DOHH2 (cell line): Measurements from ENCODE around the gene TMEM171.

Experiments used
- H3F3A ChIP-seq: fragments of 200-600 bp; sonication (generic), shearing (Covaris generic); 2 replicates; pipeline ENCODE4 v1.6.0; 2016; ENCODE audit warnings: antibody characterized with exemption, mild to moderate bottlenecking; ENCODE audit not compliant: control insufficient read depth, insufficient read depth
- H3K27ac ChIP-seq: fragments of 200-600 bp; sonication (generic); 2 replicates; pipeline ENCODE4 v1.5.1; 2014; ENCODE audit warnings: low read depth, mild to moderate bottlenecking, low read length, moderate library complexity
- H3K27me3 ChIP-seq: fragments of 200-600 bp; sonication (generic); 2 replicates; pipeline ENCODE4 v1.6.1; 2014; ENCODE audit warnings: mild to moderate bottlenecking, low read length, mixed read lengths; ENCODE audit not compliant: control insufficient read depth
- H3K36me3 ChIP-seq: fragments of 200-600 bp; sonication (generic); 2 replicates; pipeline ENCODE4 v1.6.1; 2014; ENCODE audit warnings: mild to moderate bottlenecking, low read length, moderate library complexity, mixed read lengths; ENCODE audit not compliant: control insufficient read depth
- H3K4me1 ChIP-seq: fragments of 200-600 bp; sonication (generic); 2 replicates; pipeline ENCODE4 v1.6.1; 2014; ENCODE audit warnings: mild to moderate bottlenecking, low read length, mixed read lengths; ENCODE audit not compliant: control insufficient read depth
- H3K4me2 ChIP-seq: fragments of 200-600 bp; sonication (generic); 2 replicates; pipeline ENCODE4 v1.6.0; 2014; ENCODE audit warnings: mild to moderate bottlenecking, low read length, moderate library complexity
- H3K4me3 ChIP-seq: fragments of 200-600 bp; sonication (generic); 2 replicates; pipeline ENCODE4 v1.5.1; 2014; ENCODE audit warnings: mild to moderate bottlenecking, low read length, mixed read lengths
- H3K79me2 ChIP-seq: fragments of 200-600 bp; sonication (generic); 2 replicates; pipeline ENCODE4 v1.6.1; 2014; ENCODE audit warnings: mild to moderate bottlenecking, low read length, mixed read lengths; ENCODE audit not compliant: control insufficient read depth
- H3K9me2 ChIP-seq: fragments of 200-600 bp; sonication (generic); replicated peaks from 2 replicates; pipeline ENCODE4 v1.6.1; 2014; ENCODE audit warnings: mild to moderate bottlenecking, low read length, mixed read lengths; ENCODE audit not compliant: control insufficient read depth
- H3K9me3 ChIP-seq: fragments of 200-600 bp; sonication (generic); 2 replicates; pipeline ENCODE4 v1.6.1; 2014; ENCODE audit warnings: antibody characterized with exemption, low read length, mixed read lengths; ENCODE audit not compliant: control insufficient read depth, insufficient read depth
- H4K20me1 ChIP-seq: fragments of 200-600 bp; sonication (generic); 2 replicates; pipeline ENCODE4 v1.6.0; 2014; ENCODE audit warnings: low read depth, mild to moderate bottlenecking, antibody characterized with exemption, low read length, moderate library complexity; ENCODE audit not compliant: control insufficient read depth, insufficient read depth
- EZH2phosphoT487 ChIP-seq: fragments of 200-600 bp; sonication (generic); IDR thresholded peaks from 2 replicates; pipeline ENCODE4 v1.6.1; 2017; ENCODE audit warnings: borderline replicate concordance, mild to moderate bottlenecking, antibody characterized with exemption, low read length, moderate library complexity, mixed read lengths
- TF ChIP-seq, protein P1 (sequence below): fragments of 200-600 bp; sonication (generic); IDR thresholded peaks from one replicate; pipeline ENCODE4 v1.5.1; 2014; ENCODE audit warnings: antibody characterized with exemption, mild to moderate bottlenecking, low read depth, low read length; ENCODE audit not compliant: poor library complexity, severe bottlenecking

The TMEM171 gene

DNA sequence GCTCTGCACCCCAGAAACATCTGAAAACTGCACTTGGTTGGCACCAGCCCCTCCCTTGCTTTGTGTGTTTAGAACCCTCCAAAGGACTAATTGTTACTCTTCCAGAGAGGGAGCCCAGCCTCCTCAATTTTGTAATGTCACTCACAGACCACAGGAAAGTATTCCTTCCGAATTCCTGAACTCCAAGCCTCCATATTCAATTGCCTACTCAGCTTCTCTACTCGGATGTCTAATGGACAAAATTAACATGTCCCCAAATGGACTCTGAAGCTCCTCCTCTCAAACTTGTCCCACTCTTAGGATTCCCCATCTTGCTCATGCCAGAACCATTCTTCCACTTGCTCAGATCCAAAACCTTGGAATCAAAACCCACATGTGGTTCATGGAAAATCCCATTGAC is 3.9 kb upstream of the TMEM171 start:
- H3K36me3 ChIP-seq, result no peaks in the 10 kb centered on the region
- no peak overlapping the region for H3K4me2 ChIP-seq
- no peaks in the 10 kb centered on the region for H4K20me1 ChIP-seq
- H3K79me2 ChIP-seq, result no peaks in the 10 kb centered on the region
- TF ChIP-seq EZH2phosphoT487, result no peak
- TF ChIP-seq, protein P1, sequence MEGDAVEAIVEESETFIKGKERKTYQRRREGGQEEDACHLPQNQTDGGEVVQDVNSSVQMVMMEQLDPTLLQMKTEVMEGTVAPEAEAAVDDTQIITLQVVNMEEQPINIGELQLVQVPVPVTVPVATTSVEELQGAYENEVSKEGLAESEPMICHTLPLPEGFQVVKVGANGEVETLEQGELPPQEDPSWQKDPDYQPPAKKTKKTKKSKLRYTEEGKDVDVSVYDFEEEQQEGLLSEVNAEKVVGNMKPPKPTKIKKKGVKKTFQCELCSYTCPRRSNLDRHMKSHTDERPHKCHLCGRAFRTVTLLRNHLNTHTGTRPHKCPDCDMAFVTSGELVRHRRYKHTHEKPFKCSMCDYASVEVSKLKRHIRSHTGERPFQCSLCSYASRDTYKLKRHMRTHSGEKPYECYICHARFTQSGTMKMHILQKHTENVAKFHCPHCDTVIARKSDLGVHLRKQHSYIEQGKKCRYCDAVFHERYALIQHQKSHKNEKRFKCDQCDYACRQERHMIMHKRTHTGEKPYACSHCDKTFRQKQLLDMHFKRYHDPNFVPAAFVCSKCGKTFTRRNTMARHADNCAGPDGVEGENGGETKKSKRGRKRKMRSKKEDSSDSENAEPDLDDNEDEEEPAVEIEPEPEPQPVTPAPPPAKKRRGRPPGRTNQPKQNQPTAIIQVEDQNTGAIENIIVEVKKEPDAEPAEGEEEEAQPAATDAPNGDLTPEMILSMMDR, result no peak
- H3F3A ChIP-seq, result no peaks in the 10 kb centered on the region
- H3K4me1 ChIP-seq, result 0 out of 2 replicates have a peak, but pooled peaks cover 6% of the 10 kb centered on the region
- H3K9me2 ChIP-seq, result no peaks in the 10 kb centered on the region
- H3K27me3 ChIP-seq, result peaks cover 9% of the 10 kb centered on the region; the same call in 1 of the 2 replicates
- H3K9me3 ChIP-seq, result no peaks in the 10 kb centered on the region
- no peak overlapping the region for H3K4me3 ChIP-seq
- no peak overlapping the region for H3K27ac ChIP-seq

DNA sequence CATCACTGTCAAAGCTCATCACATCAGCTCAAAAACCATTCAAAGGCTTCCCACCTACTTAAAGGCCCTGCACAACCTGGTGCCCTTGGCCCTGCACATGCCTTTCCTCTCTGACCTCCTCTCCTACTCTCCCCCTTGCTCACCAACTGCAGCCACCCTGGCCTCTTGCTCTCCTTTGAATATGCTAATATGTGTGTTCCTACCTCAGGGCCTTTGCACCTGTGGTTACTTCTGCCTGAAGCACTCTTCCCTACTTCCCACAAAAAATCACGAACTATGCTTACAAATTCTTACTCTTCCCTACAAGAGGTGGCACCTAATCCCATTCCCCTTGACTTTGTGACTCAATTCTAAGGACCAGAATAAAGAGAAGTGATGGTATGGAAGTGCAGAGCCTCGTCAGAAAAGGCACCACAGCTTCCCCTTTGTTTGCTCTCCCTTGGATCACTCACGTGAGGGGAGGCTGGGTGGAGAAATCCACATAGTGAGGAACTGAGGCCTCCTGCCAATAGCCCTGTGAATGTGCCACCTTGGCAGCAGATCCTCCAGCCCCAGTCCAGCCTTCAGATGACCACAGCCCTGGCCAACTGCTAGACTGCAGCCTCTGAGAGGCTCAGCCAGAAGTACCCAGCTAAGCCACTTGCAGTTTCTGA is 3.2 kb upstream of the TMEM171 start:
- peaks cover 9% of the 10 kb centered on the region; the same call in 1 of the 2 replicates for H3K27me3 ChIP-seq

DNA sequence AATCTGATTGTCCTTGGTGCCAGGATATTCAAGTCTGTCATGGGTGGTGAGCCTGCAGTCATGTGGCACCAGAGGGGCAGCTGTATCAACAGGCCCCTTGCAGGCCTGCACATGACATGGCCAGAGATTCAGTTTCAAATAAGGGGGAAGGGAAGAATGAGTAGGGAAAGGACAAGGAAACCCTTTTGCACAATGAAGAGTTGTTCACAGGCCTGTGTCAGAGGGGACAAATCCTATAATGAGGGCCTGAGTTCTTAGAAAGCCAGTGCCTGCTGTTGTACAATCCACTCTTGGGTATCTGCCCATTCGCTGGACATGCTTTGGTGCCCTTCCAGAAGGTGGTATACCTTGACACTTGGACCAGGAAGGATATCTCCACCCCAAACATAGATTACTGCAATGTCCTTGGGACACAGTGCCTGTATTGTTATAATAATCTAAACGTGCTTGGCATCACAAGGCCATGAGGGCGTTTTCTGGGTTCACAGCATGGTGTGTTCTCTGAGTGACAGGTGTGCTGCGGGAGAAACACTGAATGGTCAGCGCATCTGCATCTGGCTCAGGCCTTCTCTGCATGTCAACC is 1.9 kb upstream of the TMEM171 start:
- no peaks in the 10 kb centered on the region for H3F3A ChIP-seq

More for the DNA sequence above, 3.2 kb upstream of the TMEM171 start:
- Histone ChIP-seq H3K27ac (no peak overlapping the region), H3K9me3 (no peaks in the 10 kb centered on the region), H3K9me2 (no peaks in the 10 kb centered on the region), H3K79me2 (no peaks in the 10 kb centered on the region), H3K4me3 (no peak overlapping the region), H3K4me2 (no peak overlapping the region), H3K4me1 (peaks cover 6% of the 10 kb centered on the region; the same call in 1 of the 2 replicates), H3K36me3 (no peaks in the 10 kb centered on the region), H3F3A (no peaks in the 10 kb centered on the region), H4K20me1 (no peaks in the 10 kb centered on the region)
- TF ChIP-seq EZH2phosphoT487, result no peak
- TF ChIP-seq, protein P1, result no peak

More for the DNA sequence above, 1.9 kb upstream of the TMEM171 start:
- Histone ChIP-seq H3K36me3 (no peaks in the 10 kb centered on the region), H4K20me1 (no peaks in the 10 kb centered on the region), H3K27ac (no peak overlapping the region), H3K4me2 (no peak overlapping the region), H3K4me3 (no peak overlapping the region), H3K4me1 (peaks cover 19% of the 10 kb centered on the region), H3K9me3 (no peaks in the 10 kb centered on the region), H3K79me2 (no peaks in the 10 kb centered on the region), H3K27me3 (peaks cover 9% of the 10 kb centered on the region; the same call in 1 of the 2 replicates), H3K9me2 (no peaks in the 10 kb centered on the region)
- TF ChIP-seq, protein P1, result no peak
- TF ChIP-seq EZH2phosphoT487, result no peak
